ENCODE data around the gene CTTNBP2NL.
"Not testable (repeated sequence)": the region's sequence is repeated elsewhere in the genome, so short reads cannot be mapped to it uniquely, and the experiment has no call there.

CTTNBP2NL gene

GRCh38 chr1:112431038-112431437 is 35.0 kb downstream of the CTTNBP2NL start:
- FAIRE-seq, result no peak

- FAIRE-seq, result no peak
Observed at GRCh38 chr1:112435448-112435847, 39.4 kb downstream of the CTTNBP2NL start.

GRCh38 chr1:112436384-112437156 is 40.6 kb downstream of the CTTNBP2NL start:
- FAIRE-seq, result no peak

DNA sequence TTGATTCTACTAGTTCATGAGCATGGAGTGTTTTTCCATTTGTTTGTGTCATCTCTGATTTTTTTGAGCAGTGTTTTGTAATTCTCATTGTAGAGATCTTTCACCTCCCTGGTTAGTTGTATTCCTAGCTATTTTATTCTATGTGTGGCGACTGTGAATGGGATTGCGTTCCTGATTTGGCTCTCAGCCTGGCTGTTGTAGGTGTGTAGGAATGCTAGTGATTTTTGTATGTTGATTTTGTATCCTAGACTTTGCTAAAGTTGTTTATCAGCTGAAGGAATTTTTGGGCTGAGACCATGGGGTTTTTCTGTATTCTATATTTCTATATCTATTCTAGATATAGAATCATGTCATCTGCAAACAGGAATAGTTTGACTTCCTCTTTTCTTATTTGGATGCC is 42.1 kb downstream of the CTTNBP2NL start:
- not testable (repeated sequence) for FAIRE-seq

DNA sequence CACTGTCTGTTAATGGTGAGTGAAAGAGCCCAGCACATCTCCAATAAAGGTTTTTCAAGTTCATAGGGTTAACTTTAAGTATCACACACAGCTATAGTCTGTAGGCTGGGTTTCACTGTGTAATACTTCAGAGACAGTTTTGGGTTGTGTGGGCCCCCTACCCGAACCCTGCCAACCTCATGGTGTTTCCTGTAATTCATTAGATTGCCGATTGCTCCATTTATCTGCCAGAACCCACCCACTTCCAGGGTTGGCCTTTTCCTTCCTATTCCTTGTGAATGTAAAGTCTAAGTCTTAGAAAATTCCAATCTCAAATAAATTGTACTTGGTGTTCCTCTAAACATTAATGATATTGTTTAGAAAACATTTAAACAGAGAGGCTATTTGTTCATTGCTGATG is 43.6 kb downstream of the CTTNBP2NL start:
- no peak for FAIRE-seq

DNA sequence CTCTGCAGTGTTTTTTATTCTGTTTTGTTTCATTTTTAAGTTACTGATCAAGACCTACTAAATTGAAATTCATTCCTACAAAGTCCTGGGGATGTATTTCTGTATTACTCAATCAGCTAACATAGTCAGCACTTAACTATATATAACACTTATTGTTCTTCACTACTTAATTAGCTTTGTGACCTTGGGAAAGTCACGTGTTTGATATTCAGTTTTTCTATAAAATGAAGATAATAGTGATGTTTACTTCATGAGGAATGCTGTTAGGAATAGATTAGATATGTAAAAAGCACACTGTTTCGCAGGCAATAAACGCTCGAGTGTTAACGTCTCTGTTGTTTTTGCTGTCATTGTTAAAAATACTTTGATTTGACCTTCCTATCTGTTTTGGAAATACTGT is 44.6 kb downstream of the CTTNBP2NL start:
- FAIRE-seq, result no peak

GRCh38 chr1:112444269-112444668 is 48.3 kb downstream of the CTTNBP2NL start:
- no peak for FAIRE-seq

DNA sequence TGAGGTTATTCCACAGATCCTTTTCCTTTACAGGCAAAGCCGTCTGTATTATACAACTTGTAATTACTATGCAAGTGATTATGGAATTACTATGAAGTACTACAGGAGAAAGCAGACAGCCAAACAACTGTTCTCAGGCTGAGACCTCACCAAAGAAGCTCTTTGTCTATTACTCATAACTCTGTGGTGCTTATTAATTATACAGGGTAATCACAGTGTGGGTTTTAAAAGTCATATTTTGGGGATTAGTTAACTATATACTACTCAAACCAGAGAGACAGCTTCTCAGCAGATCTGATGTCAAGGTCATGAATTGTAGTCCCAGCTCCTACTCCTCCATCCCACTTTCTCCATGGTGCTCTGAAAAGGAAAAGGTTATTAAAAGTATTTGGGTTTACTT is 49.6 kb downstream of the CTTNBP2NL start:
- FAIRE-seq, result no peak

DNA sequence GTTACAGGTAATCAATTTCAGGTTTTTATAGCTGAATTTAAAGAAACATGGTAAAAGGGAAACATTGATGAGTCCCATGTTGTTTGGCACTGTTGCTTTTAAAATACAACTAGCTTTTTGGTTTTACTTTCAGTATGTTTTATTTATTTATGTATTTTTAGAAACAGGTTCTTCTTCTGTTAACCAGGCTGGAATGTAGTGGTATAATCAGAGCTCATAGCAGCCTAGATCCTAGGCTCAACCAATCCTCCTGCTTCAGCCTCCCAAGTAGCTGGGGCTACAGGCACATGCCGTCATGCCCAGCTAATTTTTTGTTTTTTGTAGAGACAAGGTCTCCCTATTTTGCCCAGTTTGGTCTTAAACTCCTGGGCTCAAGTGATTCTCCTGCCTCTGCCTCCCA is 50.4 kb downstream of the CTTNBP2NL start:
- no peak for FAIRE-seq

- no peak for FAIRE-seq
Observed at GRCh38 chr1:112448904-112449629, 53.1 kb downstream of the CTTNBP2NL start.

GRCh38 chr1:112449630-112449983 is 53.6 kb downstream of the CTTNBP2NL start:
- no peak for FAIRE-seq

GRCh38 chr1:112450773-112451172 is 54.8 kb downstream of the CTTNBP2NL start:
- FAIRE-seq, result no peak

GRCh38 chr1:112451301-112451700 is 55.3 kb downstream of the CTTNBP2NL start:
- not testable (repeated sequence) for FAIRE-seq

DNA sequence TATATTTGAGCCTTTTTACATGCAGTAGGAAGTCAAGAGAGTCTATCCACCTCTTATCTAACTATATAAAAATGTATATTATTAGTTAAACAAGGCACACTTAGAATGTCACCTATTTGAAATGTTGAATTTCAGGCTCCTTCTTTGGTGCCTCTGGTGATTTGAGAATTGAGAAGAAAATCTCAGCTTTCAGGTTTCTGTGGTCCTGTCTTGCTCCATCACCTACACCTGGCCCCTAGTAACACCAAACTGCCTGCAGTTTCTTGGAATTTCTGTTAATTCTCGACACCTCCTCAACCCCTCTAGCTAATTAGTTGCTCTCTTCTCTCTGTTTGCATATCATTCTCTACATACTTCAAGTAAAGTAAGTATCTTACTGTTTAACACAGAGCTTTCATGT is 57.9 kb downstream of the CTTNBP2NL start:
- no peak for FAIRE-seq

DNA sequence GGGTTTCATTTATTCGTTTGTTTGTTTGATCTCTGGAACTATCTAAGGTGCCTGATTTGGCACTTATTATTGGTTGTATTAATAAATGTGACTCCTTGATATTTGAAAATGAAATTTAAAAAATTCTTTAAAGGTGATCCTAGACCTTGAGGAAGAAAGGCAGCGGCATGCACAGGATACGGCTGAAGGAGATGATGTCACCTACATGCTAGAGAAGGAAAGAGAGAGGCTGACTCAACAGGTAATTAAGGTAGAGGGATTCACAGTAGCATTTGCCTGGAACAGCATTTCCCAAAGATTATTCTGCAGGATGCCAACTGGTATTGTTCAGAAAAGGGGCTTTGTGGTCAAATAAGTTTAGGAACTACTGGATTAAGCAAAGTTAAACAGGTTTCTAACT is 58.3 kb downstream of the CTTNBP2NL start:
- FAIRE-seq, result no peak

GRCh38 chr1:112457241-112457640 is 61.2 kb downstream of the CTTNBP2NL start:
- FAIRE-seq, result no peak

- no peak for FAIRE-seq
Observed at GRCh38 chr1:112457955-112458354, 61.9 kb downstream of the CTTNBP2NL start.

DNA sequence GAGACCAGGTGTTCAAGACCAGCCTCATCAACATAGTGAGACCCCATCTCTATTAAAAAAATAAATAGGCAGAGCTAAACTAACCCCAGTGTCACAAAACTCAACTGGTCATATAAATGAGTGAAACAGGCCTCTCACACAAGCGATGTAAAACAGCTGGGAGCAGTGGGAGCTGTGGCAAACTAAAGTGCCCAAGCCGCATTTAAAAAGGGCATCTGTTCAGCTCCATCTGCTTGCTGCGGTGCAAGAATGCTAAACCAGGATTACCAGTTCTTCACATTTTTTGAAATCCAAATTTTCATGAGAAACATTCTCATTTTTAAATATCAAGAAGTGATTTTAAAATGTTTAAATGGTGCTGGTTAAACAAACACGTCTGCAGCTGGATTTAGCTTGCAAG is 62.7 kb downstream of the CTTNBP2NL start:
- FAIRE-seq, result no peak

- no peak for FAIRE-seq
Observed at GRCh38 chr1:112460615-112461014, 64.6 kb downstream of the CTTNBP2NL start.

DNA sequence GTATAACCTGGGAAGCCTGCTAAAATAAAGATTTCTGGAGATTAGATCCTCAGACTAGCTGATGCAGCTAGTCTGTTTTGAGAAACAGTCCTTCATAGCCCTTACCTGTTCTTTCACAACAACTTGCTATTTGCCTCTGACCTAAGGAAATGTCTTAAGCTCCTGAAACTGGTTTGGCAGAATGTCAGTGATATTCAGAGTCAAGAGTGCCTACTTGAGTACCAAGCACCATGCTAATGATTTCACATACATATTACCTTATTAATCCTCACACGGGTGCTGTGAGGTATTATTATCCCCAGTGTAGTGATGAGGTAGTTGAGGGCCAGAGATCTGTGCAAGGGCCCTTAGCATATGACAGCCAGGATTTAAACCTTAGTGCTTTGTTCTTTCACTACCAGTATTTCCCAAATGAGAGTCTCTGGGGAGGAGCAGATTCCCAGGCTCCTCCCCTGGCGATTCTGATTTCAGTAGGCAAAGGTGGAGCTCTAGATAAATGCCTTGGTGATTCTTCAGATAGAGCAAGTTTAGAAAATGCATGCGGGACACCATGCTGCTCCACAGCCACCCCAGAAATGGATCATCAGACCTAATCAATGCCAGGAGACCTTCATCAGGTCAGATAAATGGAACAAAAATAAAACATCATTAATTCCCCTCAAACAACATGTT is 65.3 kb downstream of the CTTNBP2NL start:
- FAIRE-seq, result no peak

DNA sequence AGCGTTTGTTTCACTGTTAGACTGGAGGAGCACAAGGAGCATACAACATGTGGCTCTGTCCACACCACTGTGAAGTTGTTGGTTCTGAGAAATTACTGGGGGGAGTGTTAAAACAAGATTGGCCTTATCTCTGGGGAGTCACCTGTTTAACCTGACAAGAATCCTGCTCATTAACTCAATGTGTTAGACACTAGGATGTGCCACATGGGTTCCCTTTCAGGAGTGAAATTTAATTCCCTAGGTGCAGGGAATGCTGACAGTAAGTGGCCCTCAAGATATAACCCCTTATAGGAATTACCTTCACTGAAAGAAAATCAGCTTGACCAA is 66.9 kb downstream of the CTTNBP2NL start:
- FAIRE-seq, result no peak

- FAIRE-seq, result no peak
Observed at GRCh38 chr1:112464501-112464900, 68.5 kb downstream of the CTTNBP2NL start.

- FAIRE-seq, result no peak
Observed at GRCh38 chr1:112465122-112465521, 69.1 kb downstream of the CTTNBP2NL start.

GRCh38 chr1:112466078-112466660 is 70.2 kb downstream of the CTTNBP2NL start:
- FAIRE-seq, result no peak

Data from colon (tissue), 2 donors.